ENCODE data around the gene KCNAB2.

The KCNAB2 gene

DNA sequence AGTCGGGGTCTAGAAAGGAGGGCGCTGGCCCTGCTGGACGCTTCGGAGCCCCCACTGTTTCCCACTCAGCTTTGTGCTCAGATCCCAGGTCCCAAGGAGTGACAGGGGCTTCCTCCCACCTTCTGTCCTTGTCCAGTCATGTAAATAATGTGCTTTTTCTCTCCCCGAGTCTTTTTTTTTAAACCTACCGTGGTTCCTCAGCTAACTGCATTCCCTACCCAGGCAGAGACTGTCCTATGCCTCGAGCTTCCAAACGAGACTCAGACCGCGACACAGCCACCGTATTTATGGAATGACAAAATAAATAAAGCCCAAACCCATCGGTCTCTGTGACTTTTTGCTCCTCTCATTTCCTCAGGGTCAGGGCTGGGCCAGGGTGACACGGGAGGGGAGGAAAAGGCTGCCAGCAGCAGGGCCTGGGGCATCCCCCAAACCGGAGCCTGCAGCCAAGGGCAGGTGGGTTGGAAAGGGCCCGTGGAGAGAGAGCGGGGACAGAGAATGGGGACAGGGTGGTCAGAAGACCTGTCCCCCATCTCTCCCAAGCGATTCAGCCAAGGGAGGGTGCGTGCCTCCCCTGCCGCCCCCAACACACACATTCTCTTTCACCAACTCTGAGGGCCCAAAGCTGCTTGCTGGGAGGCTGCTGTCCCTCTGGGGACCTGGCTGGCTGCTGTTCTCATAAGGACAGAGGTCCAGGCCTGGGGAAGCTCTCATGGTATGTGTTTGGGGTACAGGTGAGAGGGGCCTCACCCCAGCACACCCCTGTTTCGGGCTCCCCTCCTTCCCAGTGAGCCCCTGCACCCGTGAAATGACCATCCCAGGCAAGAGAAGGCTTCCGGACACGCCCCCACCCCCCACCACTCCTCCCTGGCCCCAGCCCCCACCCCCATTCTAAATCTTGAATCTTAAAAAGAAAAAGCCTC lies 55.4 kb downstream of the KCNAB2 start:
- Histone ChIP-seq H3F3A (ENCODE audit: insufficient read depth, low read length) (no peaks in the 10 kb centered on the region), H3K36me3 (ENCODE audit: insufficient read depth, low read length) (peaks cover 17% of the 10 kb centered on the region; the same call in 1 of the 2 replicates), H2AFZ (ENCODE audit: low read length) (no peak overlapping the region), H3K4me2 (ENCODE audit: low read length) (no peak overlapping the region), H3K27ac (ENCODE audit: low read depth, low read length, poor library complexity, severe bottlenecking) (no peak overlapping the region), H3K9me3 (ENCODE audit: low read length) (no peaks in the 10 kb centered on the region), H4K20me1 (ENCODE audit: insufficient read depth, low read length) (no peaks in the 10 kb centered on the region), H3K27me3 (ENCODE audit: insufficient read depth, low read length) (0 out of 2 replicates have a peak, but pooled peaks cover 3% of the 10 kb centered on the region), H3K4me1 (ENCODE audit: insufficient read depth, low read length, severe bottlenecking) (no peaks in the 10 kb centered on the region), H3K9me2 (ENCODE audit: low read depth, low read length) (no peaks in the 10 kb centered on the region), H3K4me3 (ENCODE audit: low read depth, low read length, poor library complexity, severe bottlenecking) (no peak overlapping the region), H3K9ac (ENCODE audit: low read length) (no peak overlapping the region), H3K79me2 (ENCODE audit: insufficient read depth, low read length) (no peaks in the 10 kb centered on the region)
- TF ChIP-seq, protein P1, sequence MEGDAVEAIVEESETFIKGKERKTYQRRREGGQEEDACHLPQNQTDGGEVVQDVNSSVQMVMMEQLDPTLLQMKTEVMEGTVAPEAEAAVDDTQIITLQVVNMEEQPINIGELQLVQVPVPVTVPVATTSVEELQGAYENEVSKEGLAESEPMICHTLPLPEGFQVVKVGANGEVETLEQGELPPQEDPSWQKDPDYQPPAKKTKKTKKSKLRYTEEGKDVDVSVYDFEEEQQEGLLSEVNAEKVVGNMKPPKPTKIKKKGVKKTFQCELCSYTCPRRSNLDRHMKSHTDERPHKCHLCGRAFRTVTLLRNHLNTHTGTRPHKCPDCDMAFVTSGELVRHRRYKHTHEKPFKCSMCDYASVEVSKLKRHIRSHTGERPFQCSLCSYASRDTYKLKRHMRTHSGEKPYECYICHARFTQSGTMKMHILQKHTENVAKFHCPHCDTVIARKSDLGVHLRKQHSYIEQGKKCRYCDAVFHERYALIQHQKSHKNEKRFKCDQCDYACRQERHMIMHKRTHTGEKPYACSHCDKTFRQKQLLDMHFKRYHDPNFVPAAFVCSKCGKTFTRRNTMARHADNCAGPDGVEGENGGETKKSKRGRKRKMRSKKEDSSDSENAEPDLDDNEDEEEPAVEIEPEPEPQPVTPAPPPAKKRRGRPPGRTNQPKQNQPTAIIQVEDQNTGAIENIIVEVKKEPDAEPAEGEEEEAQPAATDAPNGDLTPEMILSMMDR (IDR thresholded peaks at IDR 0.05; ENCODE audit: low read length), result no peak
- TF ChIP-seq EZH2 (IDR thresholded peaks at IDR 0.05; ENCODE audit: borderline replicate concordance, low read length), result no peak

- H3K4me2 ChIP-seq (ENCODE audit: low read length), result no peak overlapping the region
- no peaks in the 10 kb centered on the region for H4K20me1 ChIP-seq (ENCODE audit: insufficient read depth, low read length)
- H3K4me3 ChIP-seq (ENCODE audit: low read depth, low read length, poor library complexity, severe bottlenecking), result no peak overlapping the region
- H3K4me1 ChIP-seq (ENCODE audit: insufficient read depth, low read length, severe bottlenecking), result no peaks in the 10 kb centered on the region
- 0 out of 2 replicates have a peak, but pooled peaks cover 3% of the 10 kb centered on the region for H3K27me3 ChIP-seq (ENCODE audit: insufficient read depth, low read length)
- H3F3A ChIP-seq (ENCODE audit: insufficient read depth, low read length), result no peaks in the 10 kb centered on the region
- TF ChIP-seq, protein P1 (IDR thresholded peaks at IDR 0.05; ENCODE audit: low read length), result no peak
- no peak for TF ChIP-seq EZH2 (IDR thresholded peaks at IDR 0.05; ENCODE audit: borderline replicate concordance, low read length)
- no peak overlapping the region for H3K9ac ChIP-seq (ENCODE audit: low read length)
- peaks cover 13% of the 10 kb centered on the region; the same call in 1 of the 2 replicates for H3K36me3 ChIP-seq (ENCODE audit: insufficient read depth, low read length)
- H3K79me2 ChIP-seq (ENCODE audit: insufficient read depth, low read length), result no peaks in the 10 kb centered on the region
- no peaks in the 10 kb centered on the region for H3K9me2 ChIP-seq (ENCODE audit: low read depth, low read length)
- no peak overlapping the region for H3K27ac ChIP-seq (ENCODE audit: low read depth, low read length, poor library complexity, severe bottlenecking)
- no peak overlapping the region for H2AFZ ChIP-seq (ENCODE audit: low read length)
- H3K9me3 ChIP-seq (ENCODE audit: low read length), result no peaks in the 10 kb centered on the region
These were observed 56.3 kb downstream of the KCNAB2 start for GRCh38 chr1:6101826-6102531.

DNA sequence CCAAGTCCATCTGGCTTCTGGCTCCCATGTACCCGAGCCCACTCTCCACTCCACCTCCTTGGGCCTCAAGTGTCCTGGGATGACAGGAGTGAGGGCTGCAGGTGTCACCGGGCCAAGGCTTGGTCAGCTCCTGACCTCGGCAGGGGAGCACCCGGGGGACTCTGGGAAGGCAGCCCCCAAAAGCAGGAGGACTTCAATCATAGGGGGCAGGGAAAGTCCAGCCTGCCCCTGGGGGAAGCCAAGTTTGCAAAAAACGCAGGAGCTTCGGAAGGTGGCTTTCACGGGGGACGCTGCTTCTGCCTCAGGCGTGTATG lies 56.8 kb downstream of the KCNAB2 start:
- no peak for TF ChIP-seq EZH2 (IDR thresholded peaks at IDR 0.05; ENCODE audit: borderline replicate concordance, low read length)
- TF ChIP-seq, protein P1 (IDR thresholded peaks at IDR 0.05; ENCODE audit: low read length), result no peak
- no peaks in the 10 kb centered on the region for H3K9me2 ChIP-seq (ENCODE audit: low read depth, low read length)
- no peak overlapping the region for H2AFZ ChIP-seq (ENCODE audit: low read length)
- H3F3A ChIP-seq (ENCODE audit: insufficient read depth, low read length), result no peaks in the 10 kb centered on the region
- H3K79me2 ChIP-seq (ENCODE audit: insufficient read depth, low read length), result no peaks in the 10 kb centered on the region
- peaks cover 13% of the 10 kb centered on the region; the same call in 1 of the 2 replicates for H3K36me3 ChIP-seq (ENCODE audit: insufficient read depth, low read length)
- H3K9ac ChIP-seq (ENCODE audit: low read length), result no peak overlapping the region
- no peaks in the 10 kb centered on the region for H3K9me3 ChIP-seq (ENCODE audit: low read length)
- H3K4me3 ChIP-seq (ENCODE audit: low read depth, low read length, poor library complexity, severe bottlenecking), result no peak overlapping the region
- H3K4me1 ChIP-seq (ENCODE audit: insufficient read depth, low read length, severe bottlenecking), result no peaks in the 10 kb centered on the region
- H3K27ac ChIP-seq (ENCODE audit: low read depth, low read length, poor library complexity, severe bottlenecking), result no peak overlapping the region
- H3K4me2 ChIP-seq (ENCODE audit: low read length), result no peak overlapping the region
- H4K20me1 ChIP-seq (ENCODE audit: insufficient read depth, low read length), result no peaks in the 10 kb centered on the region
- H3K27me3 ChIP-seq (ENCODE audit: insufficient read depth, low read length), result 0 out of 2 replicates have a peak, but pooled peaks cover 3% of the 10 kb centered on the region
